NCI-H69 (cell line): ENCODE results near the gene ZNF358.

Source experiments
- DNase-seq: peaks from one replicate; lab custom pipeline; 2025; lab: John Stamatoyannopoulos, UW

ZNF358 gene

GRCh38 chr19:7515645-7516151, at the start of gene ZNF358:
Gene ZNF358 (plus strand): TSS chr19:7516103. CDS start chr19:7519243, 3,140 bp downstream.
- DNase-seq: peak; percentile 90

DNA sequence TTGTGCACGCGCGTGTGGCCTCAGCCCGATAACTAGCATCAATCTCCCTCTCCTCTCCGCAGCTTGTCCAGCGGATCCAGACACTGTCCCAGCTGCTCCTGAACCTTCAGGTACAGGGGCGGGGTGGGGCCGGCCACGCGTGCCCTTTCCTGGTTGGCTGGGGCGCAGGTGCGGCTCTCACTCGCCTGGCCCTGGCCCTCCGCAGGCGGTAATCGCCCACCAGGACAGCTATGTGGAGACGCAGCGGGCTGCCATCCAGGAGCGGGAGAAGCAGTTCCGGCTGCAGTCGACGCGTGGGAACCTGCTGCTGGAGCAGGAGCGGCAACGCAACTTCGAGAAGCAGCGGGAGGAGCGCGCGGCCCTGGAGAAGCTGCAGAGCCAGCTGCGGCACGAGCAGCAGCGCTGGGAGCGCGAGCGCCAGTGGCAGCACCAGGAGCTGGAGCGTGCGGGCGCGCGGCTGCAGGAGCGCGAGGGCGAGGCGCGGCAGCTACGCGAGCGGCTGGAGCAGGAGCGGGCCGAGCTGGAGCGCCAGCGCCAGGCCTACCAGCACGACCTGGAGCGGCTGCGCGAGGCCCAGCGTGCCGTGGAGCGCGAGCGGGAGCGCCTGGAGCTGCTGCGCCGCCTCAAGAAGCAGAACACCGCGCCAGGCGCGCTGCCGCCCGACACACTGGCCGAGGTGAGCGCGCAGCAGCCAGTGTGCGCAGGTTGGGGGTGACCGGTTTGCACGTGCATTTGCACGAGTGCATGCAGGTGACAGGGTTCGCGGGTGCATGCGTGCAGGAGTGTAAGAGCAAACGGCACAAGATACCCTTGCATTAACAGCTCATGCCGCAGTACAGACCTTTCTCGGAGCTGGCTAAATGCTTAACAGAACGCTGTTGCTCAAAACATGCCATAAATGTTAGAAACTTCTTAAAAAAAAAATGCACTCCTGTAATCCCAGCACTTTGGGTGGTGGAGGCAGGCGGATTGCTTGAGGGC, 48.6 kb upstream of the ZNF358 start:
- no peak for DNase-seq

DNA sequence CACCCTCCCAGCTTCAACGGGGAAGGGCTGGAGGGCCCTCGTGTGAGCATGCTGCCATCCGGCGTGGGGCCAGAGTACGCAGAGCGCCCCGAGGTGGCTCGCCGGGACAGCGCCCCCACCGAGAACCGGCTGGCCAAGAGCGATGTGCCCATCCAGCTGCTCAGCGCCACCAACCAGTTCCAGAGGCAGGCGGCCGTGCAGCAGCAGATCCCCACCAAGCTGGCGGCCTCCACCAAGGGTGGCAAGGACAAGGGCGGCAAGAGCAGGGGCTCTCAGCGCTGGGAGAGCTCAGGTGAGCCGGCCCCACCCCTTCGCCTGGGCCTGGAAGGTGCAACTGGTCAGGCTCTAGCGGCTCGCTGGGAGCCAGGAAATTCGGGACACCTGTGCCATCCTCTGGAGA, 47.1 kb upstream of the ZNF358 start:
- DNase-seq: no peak

DNA sequence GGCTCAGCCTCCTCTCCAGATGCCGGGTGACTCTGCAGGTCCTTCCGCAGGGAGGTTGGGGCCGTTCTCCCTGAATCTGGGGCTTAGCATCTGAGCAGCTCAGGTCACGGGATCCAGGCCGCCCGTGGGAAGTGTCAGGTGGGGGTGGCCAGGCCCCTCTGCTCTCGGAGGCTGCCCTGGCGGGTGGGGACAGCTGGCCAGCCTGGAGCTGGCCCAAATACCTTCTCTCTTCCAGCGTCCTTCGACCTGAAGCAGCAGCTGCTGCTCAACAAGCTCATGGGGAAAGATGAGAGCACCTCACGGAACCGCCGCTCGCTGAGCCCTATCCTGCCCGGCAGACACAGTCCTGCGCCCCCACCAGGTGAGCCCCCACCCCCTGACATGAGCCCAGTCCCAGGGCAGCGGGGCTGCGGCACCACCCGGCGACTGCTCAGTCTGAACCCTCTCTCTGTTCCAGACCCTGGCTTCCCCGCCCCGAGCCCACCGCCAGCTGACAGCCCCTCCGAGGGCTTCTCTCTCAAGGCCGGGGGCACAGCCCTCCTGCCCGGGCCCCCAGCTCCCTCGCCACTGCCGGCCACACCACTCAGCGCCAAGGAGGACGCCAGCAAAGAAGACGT, 46.1 kb upstream of the ZNF358 start:
- no peak for DNase-seq

DNA sequence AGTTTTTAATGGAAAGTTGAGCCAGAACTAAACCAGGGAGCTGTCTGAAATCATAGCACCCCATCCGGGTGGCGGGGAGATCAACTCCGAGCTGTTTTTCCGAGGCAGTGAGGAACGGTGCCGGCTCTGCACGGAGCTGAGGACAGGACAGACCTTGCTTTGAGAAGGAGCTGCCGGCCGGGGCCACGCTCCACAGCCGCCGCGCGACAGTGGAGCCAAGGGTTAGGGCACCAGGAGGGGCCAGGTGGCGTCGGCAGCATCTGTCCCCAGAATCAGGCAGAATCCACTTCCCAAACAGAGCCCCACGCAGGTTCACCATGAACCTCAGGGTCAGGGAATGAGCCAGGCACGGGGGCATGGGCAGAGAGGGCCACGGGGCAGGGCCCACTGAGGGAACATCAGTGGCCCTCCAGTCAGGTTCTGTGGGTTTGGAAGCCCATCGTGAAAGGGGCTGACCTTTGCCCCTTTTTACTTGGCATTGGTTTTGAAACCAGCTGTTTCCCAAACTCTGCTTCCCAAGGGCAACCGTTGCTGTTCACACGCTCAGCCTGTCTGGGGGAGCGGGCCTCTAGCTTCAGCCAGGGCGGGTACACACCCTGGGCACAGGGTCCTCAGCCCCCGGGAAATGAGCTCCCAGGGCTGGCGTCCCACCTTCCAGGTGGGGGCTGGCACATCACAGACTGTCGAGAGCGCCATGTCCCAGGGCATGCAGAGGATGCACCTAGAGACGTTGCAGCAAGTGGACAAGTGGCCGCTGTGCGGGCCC, 45.2 kb upstream of the ZNF358 start:
- no peak for DNase-seq

DNA sequence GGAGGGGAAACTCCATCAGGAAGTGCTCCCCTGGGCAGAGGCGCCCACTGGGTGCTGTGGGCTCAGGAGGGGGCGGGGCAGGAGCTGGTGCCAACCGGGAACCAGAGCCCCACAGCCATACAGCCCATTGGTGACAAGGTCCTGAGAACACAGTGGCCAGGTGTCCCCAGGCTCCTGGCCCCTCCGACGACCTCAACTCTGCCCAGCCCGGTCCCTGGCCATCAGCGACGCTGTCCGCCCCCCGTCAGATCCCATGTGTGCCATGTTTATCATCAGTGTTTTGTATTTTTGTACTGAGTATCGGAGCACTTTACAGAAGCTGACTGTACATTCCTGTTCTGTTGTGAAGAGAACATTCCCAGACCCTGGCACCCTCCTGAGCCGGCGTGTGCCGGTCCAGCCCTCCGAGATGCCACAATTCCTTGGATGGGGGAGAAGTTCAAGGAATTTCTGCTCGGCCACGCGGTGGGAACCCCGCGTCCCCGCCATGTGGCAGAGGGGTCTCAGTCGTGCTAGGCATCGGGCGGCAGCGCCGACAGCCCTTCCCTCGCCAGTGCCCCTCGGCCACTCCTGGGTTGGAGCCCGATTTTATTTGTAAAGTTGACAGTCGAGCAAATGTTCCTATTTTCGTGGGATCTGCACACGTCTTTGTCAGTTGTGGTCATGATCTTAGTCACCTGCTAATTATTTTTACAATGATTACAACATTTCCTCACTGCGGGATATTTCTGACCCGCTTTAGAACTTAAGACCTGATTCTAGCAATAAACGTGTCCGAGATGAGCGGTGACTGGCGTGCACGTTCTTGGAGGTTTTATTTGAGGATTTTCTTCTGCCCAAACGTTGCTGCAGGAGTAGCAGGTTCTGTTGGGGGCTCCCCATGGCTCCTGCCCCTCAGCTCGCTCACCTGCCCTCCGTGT, 43.9 kb upstream of the ZNF358 start:
- DNase-seq: no peak

DNA sequence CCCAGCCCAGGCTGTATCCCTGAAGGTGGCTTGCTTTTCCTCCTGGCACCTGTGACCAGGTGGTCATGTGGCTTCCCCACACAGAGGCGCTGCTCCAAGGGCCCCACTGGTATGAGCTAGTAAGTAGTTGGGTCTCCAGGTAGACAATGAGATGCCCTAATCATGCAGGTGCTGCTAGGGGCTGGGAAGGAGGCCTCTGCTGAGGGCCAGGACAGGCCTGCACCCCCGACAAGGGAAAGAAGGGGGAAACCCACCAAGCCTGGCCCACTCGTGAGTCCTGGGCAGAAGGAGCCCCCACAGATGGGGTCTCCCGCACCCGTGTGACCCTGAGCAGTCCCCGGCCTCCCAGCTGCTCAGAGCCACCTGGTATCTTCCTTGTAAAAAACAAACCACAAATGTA, 40.2 kb upstream of the ZNF358 start:
- no peak for DNase-seq

- DNase-seq: no peak
These were observed 39.7 kb upstream of the ZNF358 start for GRCh38 chr19:7476241-7476640.

GRCh38 chr19:7476777-7477494, 39.0 kb upstream of the ZNF358 start:
- no peak for DNase-seq

GRCh38 chr19:7477758-7478157, 38.1 kb upstream of the ZNF358 start:
- no peak for DNase-seq

DNA sequence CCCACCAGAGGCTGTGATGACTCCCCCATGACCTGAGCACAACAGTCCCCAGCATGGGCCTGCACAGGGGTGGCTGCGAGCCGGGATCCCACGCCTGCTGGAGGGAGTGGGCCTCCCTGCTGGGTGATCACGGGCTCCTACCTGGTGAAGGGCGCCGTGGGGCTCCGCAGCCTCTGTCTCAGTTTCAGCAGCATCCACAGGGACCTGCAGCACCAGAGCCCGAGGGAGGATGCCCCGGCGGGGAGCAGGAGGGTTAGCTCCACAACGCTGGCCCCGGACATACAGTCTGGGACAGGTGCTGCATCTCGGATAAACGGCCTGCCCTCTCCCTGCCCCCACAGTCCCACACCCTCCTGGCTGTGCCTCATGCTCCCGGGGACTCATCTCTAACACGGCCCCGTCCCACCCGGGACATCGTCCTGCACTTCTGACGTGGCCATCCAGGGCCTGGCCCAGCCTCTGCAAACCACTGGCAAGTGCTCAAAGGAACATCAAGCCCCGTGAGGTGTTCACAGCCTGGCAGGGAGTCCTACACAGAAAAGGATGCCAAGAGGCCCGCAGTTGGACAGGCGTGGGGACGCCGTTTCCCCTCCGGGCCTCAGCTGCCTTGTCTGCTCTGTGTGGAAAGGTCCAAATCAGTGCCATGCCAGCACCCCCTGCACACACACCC, 37.6 kb upstream of the ZNF358 start:
- no peak for DNase-seq

GRCh38 chr19:7478843-7479227, 37.1 kb upstream of the ZNF358 start:
- DNase-seq: no peak

GRCh38 chr19:7480222-7480969, 35.5 kb upstream of the ZNF358 start:
- DNase-seq: peak; percentile 22

- DNase-seq: no peak
These were observed 35.0 kb upstream of the ZNF358 start for GRCh38 chr19:7480970-7481255.

DNA sequence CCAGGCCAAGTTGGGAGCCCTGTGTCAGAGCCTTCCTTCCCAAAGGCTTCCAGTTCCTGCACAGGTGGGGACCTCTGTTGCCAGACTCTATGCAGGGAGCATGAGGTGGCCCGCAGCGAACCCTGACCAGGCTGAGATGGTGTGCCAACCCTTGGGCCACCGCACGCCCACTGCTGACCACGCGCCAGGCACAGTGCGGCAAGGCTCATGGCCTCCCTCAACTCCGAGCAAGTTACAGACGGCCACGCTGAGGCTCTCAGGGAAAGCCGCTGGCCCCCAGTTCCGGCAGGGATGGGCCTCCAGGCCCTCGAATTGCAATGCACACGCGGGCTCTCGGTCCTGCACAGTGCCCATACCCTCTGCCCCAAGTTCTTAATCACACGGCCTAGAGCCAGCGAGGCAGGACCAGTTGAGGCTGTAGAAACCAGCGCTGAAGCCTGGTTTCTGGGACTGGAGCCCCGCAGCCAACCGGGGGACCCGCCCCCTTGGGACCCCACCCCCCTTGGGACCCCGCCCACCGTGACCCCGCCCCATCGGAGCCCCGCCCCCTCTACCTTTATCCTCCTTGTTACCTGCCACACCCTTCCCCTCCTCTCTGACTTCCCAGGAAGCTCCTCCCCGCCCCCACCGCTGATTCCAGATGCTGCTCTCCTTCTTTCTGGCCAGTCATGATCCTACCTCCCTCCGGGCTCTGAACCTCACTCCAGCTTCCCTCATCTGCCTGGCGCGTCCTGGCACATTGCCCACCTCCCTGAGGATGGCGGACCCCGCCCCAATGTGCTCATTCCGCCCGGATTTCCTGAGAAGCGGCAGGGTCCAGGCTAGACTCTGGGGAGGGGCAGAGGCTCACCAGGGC, 33.1 kb upstream of the ZNF358 start:
- peak; percentile 96 for DNase-seq

DNA sequence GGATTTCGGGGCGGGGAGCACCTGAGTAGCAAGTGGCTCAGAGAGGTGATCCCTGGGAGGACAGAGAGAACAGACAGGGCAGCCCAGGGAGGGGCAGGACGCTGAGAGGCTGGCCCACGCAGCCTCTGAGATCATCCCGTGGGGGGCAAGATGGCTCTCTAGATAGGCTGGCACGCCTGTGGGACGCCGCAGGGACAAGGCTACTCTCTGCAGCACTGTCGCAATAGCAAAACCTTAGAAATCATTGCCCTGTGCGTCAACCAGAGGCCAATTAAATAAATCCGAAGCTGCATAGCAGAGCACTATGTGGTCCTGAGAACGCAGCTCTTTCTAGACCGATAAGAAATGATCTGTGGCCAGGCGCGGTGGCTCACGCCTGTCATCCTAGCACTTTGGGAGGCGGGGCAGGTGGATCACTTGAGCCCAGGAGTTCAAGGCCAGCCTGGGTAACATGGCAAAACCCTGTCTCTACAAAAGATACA, 32.1 kb upstream of the ZNF358 start:
- peak; percentile 59 for DNase-seq

DNA sequence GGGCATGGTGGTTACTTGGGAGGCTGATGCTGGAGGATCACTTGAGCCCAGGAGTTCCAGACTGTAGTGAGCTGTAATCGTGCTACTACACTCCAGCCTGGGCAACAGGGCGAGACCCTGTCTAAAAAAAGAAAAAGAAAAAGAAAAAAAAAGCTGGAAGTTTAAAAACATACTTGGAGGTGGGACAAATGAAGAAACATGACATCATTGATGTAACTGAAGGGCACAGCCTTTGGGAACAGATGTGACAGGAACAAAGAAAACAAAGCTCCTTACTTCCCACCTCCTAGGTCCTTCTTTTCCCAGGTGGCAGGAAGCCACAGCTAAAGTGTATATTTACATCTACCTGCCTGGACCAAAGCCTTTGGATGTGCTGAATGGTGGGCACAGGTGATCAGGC, 29.0 kb upstream of the ZNF358 start:
- no peak for DNase-seq

DNA sequence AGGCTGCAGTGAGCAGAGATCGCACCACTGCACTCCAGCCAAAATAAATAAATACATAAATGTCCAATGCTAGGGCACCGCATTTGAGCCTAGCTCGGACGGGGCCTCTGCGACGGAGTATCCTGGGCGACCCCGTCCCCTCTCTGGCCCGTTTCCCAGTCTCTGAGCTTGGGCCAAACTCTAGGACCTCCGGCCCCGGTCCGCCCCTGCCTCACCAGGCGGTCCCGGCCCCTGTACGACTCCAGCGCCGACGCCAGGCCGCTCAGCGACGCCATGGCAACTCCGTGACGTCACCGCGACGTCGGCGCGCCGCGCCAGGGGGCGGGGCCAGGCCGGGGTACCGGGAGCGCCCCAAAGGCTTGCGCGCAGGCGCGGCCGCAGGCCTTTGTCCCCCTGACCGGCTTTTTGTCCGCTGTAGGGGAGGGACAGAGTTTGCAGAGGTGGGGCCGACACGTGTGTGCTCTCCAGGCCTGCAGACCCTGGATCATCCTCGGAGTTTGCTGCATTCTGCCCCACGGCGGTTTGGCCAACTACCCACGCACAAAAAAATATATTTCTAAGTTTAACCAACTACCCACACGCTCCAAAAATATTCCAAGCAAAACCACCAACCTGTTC, 27.1 kb upstream of the ZNF358 start, which contains the start of gene PEX11G:
Gene PEX11G (minus strand): TSS at position 300 of the 618 bp plus-strand sequence. CDS start 25 bp downstream, at position 275.
- peak; percentile 96 for DNase-seq
